GM19372 (cell line): ENCODE measurements around the gene TMEM106C.
"Not testable (repeated sequence)": the region's sequence is repeated elsewhere in the genome, so short reads cannot be mapped to it uniquely, and the experiment has no call there.

ENCODE experiments used
- ATAC-seq: cut with Tn5 transposase; IDR thresholded peaks from one replicate; pipeline ENCODE4 v1.9.1; 2021; ENCODE audit warnings: mild to moderate bottlenecking, low read depth, moderate library complexity; ENCODE audit not compliant: unreplicated experiment

The TMEM106C gene

GRCh38 chr12:47949441-47950341 lies 13.7 kb upstream of the TMEM106C start:
- peak; percentile 70 for ATAC-seq

- no peak for ATAC-seq
These were observed 12.4 kb upstream of the TMEM106C start for GRCh38 chr12:47950856-47951468.

GRCh38 chr12:47954058-47954457 lies 9.3 kb upstream of the TMEM106C start:
- no peak for ATAC-seq

GRCh38 chr12:47954467-47955045 lies 8.8 kb upstream of the TMEM106C start:
- no peak for ATAC-seq

- no peak for ATAC-seq
These were observed 8.3 kb upstream of the TMEM106C start for GRCh38 chr12:47955059-47955458.

GRCh38 chr12:47957671-47958070 lies 5.7 kb upstream of the TMEM106C start:
- ATAC-seq, result not testable (repeated sequence)

GRCh38 chr12:47962198-47962597 lies 1.2 kb upstream of the TMEM106C start:
- no peak for ATAC-seq

GRCh38 chr12:47964106-47964728 lies 821 bp downstream of the TMEM106C start:
- ATAC-seq, result no peak

- ATAC-seq, result no peak
These were observed 2.2 kb downstream of the TMEM106C start for GRCh38 chr12:47965581-47965980.

- ATAC-seq, result no peak
These were observed 4.3 kb downstream of the TMEM106C start for GRCh38 chr12:47967461-47968321.

GRCh38 chr12:47969845-47970244 lies 6.4 kb downstream of the TMEM106C start:
- ATAC-seq, result no peak

GRCh38 chr12:47970843-47971242 lies 7.4 kb downstream of the TMEM106C start:
- ATAC-seq, result no peak

GRCh38 chr12:47972895-47973294 lies 9.5 kb downstream of the TMEM106C start:
- no peak for ATAC-seq

- no peak for ATAC-seq
These were observed 10.5 kb downstream of the TMEM106C start for GRCh38 chr12:47973870-47974269.

- ATAC-seq, result no peak
These were observed 11.7 kb downstream of the TMEM106C start for GRCh38 chr12:47975036-47975620.

GRCh38 chr12:47975816-47976215 lies 12.4 kb downstream of the TMEM106C start:
- ATAC-seq, result no peak

GRCh38 chr12:47977046-47977771 lies 13.8 kb downstream of the TMEM106C start:
- no peak for ATAC-seq

GRCh38 chr12:47977772-47978597 lies 14.6 kb downstream of the TMEM106C start:
- no peak for ATAC-seq

- ATAC-seq, result no peak
These were observed 15.1 kb downstream of the TMEM106C start for GRCh38 chr12:47978598-47978873.
